ENCODE data around the gene NFATC3. TPM values are rescaled to one million over a fixed set of nuclear protein-coding genes. Genes with fewer than 3 reads are reported as not detected.
"Not testable (repeated sequence)": the region's sequence is repeated elsewhere in the genome, so short reads cannot be mapped to it uniquely, and the experiment has no call there.

The NFATC3 gene
- total and polyA plus RNA-seq, 11 donors, result 5.9 to 35.1 (median 24.2) TPM

DNA sequence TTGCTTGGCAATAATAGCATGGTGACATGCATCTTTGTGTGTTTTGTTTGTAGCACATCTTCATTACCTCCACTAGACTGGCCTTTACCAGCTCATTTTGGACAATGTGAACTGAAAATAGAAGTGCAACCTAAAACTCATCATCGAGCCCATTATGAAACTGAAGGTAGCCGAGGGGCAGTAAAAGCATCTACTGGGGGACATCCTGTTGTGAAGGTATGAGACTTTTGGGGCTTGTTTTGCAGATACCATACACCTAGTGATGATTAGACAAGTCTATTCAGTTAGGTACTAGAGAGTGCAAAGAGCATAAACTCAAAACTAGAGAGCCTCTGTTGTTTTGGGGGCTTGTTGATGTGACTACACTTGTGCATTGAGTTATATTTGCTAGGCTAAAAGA is 41.2 kb downstream of the NFATC3 start:
- TF ChIP-seq, protein P1, sequence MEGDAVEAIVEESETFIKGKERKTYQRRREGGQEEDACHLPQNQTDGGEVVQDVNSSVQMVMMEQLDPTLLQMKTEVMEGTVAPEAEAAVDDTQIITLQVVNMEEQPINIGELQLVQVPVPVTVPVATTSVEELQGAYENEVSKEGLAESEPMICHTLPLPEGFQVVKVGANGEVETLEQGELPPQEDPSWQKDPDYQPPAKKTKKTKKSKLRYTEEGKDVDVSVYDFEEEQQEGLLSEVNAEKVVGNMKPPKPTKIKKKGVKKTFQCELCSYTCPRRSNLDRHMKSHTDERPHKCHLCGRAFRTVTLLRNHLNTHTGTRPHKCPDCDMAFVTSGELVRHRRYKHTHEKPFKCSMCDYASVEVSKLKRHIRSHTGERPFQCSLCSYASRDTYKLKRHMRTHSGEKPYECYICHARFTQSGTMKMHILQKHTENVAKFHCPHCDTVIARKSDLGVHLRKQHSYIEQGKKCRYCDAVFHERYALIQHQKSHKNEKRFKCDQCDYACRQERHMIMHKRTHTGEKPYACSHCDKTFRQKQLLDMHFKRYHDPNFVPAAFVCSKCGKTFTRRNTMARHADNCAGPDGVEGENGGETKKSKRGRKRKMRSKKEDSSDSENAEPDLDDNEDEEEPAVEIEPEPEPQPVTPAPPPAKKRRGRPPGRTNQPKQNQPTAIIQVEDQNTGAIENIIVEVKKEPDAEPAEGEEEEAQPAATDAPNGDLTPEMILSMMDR (IDR thresholded peaks at IDR 0.05), result no peak
- TF ChIP-seq POLR2A (IDR thresholded peaks at IDR 0.05), result no peak
- intact Hi-C loops (cut with DNase I), result no loop called here
- no peak for DNase-seq
- H3K36me3 ChIP-seq, result peaks cover 0 to 21% (median 14%) of the 10 kb centered on the region in 9 donors
- H3K27me3 ChIP-seq, result no peaks in the 10 kb centered on the region
- no peak for ATAC-seq
- WGBS, 4 donors, result 94 to 95% (median 95%) methylated on average over 2 of the region's 2 CpGs
- H3K27ac ChIP-seq, result no peak overlapping the region
- H3K4me3 ChIP-seq, result no peak overlapping the region
- peaks cover 0 to 30% (median 4%) of the 10 kb centered on the region in 12 donors for H3K4me1 ChIP-seq
- no peaks in the 10 kb centered on the region for H3K9me3 ChIP-seq

DNA sequence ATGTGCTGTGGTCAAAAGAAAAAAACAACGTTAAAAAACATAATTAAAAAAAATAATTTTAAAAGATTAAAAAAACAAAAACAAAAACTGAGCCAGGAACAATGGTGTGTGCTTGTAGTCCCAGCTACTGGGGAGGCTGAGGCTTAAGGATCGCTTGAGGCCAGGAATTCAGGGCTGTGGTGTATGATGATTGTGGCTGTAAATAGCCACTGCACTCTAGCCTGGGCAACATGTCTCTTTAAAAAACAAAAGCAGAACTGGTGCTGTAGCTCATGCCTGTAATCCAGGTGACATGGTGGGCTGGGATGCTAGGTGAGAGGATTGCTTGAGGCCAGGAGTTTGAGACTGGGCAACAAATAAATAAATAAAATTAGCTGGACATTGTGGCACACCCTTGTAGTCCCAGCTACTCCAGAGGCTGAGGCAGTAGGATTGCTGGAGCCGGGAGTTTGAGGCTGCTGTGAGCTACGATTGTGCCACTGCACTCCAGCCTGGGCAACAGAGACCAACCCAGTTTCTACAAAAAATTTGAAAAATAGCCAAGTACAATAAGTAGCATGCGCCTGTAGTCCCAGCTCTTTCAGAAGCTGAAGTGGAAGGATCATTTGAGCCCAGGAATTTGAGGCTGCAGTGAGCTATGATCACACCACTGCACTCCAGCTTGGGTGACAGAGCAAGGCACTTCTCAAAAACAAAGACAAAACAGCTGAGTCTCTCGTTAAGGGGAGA is 43.6 kb downstream of the NFATC3 start:
- peak overlapping the region in 7 of 12 donors; percentile 7 to 44 (median 28) for H3K27ac ChIP-seq

DNA sequence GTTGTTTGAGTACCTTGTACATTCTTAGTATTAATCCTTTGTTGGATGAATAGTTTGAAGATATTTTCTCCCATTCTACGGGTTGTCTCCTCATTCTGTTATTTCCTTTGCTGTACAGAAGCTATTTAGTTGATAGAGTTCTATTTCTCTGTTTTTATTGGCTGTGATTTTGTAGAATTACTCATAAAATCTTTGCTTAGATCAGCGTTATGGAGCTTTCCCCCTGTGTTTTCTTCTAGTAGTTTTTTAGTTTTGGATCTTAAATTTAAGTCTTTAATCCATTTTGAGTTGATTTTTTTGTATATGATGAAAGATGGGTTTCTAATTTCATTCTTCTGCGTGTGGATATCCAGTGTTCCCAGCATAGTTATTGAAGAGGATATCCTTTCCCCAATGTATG is 45.4 kb downstream of the NFATC3 start:
- no peak for DNase-seq
- H3K27ac ChIP-seq, result no peak overlapping the region
- WGBS, 4 donors, result 79 to 88% (median 87%) methylated on average over 3 of the region's 3 CpGs
- intact Hi-C loops (cut with DNase I), result no loop called here
- no peak for ATAC-seq
- no peaks in the 10 kb centered on the region for H3K9me3 ChIP-seq
- H3K27me3 ChIP-seq, result no peaks in the 10 kb centered on the region
- peaks cover 0 to 21% (median 12%) of the 10 kb centered on the region in 9 donors for H3K36me3 ChIP-seq
- TF ChIP-seq, protein P1 (IDR thresholded peaks at IDR 0.05), result no peak
- no peak for TF ChIP-seq POLR2A (IDR thresholded peaks at IDR 0.05)
- H3K4me1 ChIP-seq, result peaks cover 0 to 48% (median 18%) of the 10 kb centered on the region in 12 donors
- no peak overlapping the region for H3K4me3 ChIP-seq

More for the DNA sequence above, 43.6 kb downstream of the NFATC3 start:
- peaks cover 0 to 40% (median 17%) of the 10 kb centered on the region in 12 donors for H3K4me1 ChIP-seq
- H3K36me3 ChIP-seq, result peaks cover 0 to 16% (median 9%) of the 10 kb centered on the region in 9 donors
- intact Hi-C loops (cut with DNase I), result no loop called here
- no peak for DNase-seq
- WGBS, 4 donors, result 54 to 64% (median 56%) methylated on average over 6 of the region's 6 CpGs
- no peaks in the 10 kb centered on the region for H3K27me3 ChIP-seq
- no peaks in the 10 kb centered on the region for H3K9me3 ChIP-seq
- no peak for TF ChIP-seq POLR2A (IDR thresholded peaks at IDR 0.05)
- TF ChIP-seq, protein P1 (IDR thresholded peaks at IDR 0.05), result no peak
- H3K4me3 ChIP-seq, result no peak overlapping the region
- peak; percentile 56 to 69 (median 60) for ATAC-seq

DNA sequence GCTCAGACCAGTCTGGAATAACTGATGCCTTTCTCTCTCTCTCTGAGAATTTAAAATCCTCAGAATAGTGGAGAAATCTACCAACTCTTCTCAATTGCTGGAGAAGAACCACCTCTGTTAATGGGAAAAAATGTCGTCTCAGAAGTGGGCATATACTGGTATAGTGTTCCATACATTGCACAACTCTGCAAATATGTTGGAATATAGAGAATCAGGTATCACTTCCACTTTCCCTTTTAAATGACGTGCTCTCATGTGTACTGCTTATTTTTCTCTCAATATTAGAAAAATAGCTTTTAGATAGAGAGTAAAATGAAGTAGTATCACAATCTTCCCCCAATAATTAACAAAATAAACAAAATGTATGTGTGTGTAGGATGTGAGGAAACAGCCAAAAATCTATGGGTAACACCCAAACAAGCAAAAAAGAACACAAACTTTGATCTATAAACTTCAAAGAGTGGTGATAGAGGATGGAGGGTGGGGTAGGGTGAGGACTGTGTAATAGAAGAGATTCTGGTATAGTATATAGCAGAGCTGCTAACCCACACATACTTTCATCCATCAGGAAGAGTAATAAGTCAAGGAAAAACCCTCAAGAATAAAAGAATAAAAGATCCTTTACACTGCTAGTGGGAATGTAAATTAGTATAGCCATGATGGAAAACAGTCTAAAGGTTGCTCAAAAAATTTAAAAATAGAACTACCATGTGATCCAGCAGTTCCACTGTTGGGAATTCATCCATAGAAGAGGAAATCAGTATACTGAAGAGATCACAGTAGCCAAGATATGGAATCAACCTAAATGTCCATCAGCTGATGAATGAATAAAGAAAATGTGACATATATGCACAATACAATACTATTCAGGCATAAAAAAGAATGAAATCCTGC is 46.9 kb downstream of the NFATC3 start:
- Histone ChIP-seq H3K4me1 (peaks cover 0 to 48% (median 18%) of the 10 kb centered on the region in 12 donors), H3K4me3 (no peak overlapping the region), H3K27ac (peak overlapping the region in 1 of 12 donors; percentile 28), H3K9me3 (no peaks in the 10 kb centered on the region), H3K36me3 (peaks cover 0 to 9% (median 5%) of the 10 kb centered on the region in 9 donors), H3K27me3 (no peaks in the 10 kb centered on the region)
- DNase-seq (no peak), ATAC-seq (peak in 1 of 4 donors; percentile 48)
- TF ChIP-seq, protein P1 (IDR thresholded peaks at IDR 0.05), result no peak
- TF ChIP-seq POLR2A (IDR thresholded peaks at IDR 0.05), result no peak
- 84 to 87% (median 85%) methylated on average over 2 of the region's 2 CpGs for WGBS, 4 donors
- intact Hi-C loops (cut with DNase I), result no loop called here

DNA sequence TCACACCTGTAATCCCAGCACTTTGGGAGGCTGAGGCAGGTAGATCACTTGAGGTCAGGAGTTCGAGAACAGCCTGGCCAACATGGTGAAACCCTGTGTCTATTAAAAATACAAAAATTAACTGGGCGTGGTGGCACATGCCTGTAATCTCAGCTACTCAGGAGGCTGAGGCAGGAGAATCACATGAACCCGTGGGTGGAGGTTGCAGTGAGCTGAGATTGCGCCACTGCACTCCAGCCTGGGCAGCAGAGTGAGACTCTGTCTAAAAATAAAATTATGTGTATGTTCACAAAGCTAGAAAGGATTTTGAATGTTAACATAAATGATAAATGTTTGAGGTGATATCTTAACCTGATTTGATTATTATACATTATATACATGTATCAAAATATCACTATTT is 47.8 kb downstream of the NFATC3 start:
- H3K4me3 ChIP-seq; H3K9me3 ChIP-seq; ATAC-seq; DNase-seq; intact Hi-C loops (cut with DNase I); H3K27ac ChIP-seq; H3K27me3 ChIP-seq: not testable (repeated sequence)
- WGBS, 4 donors, result 89 to 94% (median 91%) methylated on average over 4 of the region's 4 CpGs
- Histone ChIP-seq H3K4me1 (peaks cover 0 to 48% (median 18%) of the 10 kb centered on the region in 12 donors), H3K36me3 (peaks cover 0 to 12% (median 0%) of the 10 kb centered on the region in 9 donors)

Measured in heart left ventricle (tissue), 16 donors.